Measurements from ENCODE around the gene CTPS2. TPM values are rescaled to one million over a fixed set of nuclear protein-coding genes. Genes with fewer than 3 reads are reported as not detected.
"Not testable (repeated sequence)": the region's sequence is repeated elsewhere in the genome, so short reads cannot be mapped to it uniquely, and the experiment has no call there.

Gene CTPS2, protein sequence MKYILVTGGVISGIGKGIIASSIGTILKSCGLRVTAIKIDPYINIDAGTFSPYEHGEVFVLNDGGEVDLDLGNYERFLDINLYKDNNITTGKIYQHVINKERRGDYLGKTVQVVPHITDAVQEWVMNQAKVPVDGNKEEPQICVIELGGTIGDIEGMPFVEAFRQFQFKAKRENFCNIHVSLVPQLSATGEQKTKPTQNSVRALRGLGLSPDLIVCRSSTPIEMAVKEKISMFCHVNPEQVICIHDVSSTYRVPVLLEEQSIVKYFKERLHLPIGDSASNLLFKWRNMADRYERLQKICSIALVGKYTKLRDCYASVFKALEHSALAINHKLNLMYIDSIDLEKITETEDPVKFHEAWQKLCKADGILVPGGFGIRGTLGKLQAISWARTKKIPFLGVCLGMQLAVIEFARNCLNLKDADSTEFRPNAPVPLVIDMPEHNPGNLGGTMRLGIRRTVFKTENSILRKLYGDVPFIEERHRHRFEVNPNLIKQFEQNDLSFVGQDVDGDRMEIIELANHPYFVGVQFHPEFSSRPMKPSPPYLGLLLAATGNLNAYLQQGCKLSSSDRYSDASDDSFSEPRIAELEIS
- total RNA-seq (15.1 and 15.7 TPM in 2 replicates), polyA plus RNA-seq (6.4 and 7.4 TPM in 2 replicates), polyA minus RNA-seq (13.9 and 17.2 TPM in 2 replicates), Bru-seq, nascent RNA (percentile 64 among the genes with signal in this experiment), BruChase-seq, experiment 1, labeled RNA remaining after a 6-hour chase (percentile 63 among the genes with signal in this experiment), BruChase-seq, experiment 2, labeled RNA remaining after a 2-hour chase (percentile 67 among the genes with signal in this experiment)
- polyA plus RNA-seq (2011; cell fraction: cytosol; rRNA removed), result 5.6 and 6.2 TPM in 2 replicates
- polyA plus RNA-seq (2011; cell fraction: nucleus; rRNA removed), result 18.8 and 20.4 TPM in 2 replicates
- 13.9 and 14.1 TPM in 2 replicates for polyA plus RNA-seq (2012)
- polyA minus RNA-seq (2011; cell fraction: cytosol; rRNA and poly(A)+ RNA removed), result 15.4 TPM
- 21.4 and 21.9 TPM in 2 replicates for polyA minus RNA-seq (2011; cell fraction: nucleus; rRNA and poly(A)+ RNA removed)
- long read RNA-seq, transcript CTPS2-201 (19 exons, 3,629 nt), result major isoform, 9 of 25 reads
- long read RNA-seq, partial matches to known transcripts, result 2 of 25 reads
- long read RNA-seq, other reads (novel, unspliced or antisense), result 10 of 25 reads

DNA sequence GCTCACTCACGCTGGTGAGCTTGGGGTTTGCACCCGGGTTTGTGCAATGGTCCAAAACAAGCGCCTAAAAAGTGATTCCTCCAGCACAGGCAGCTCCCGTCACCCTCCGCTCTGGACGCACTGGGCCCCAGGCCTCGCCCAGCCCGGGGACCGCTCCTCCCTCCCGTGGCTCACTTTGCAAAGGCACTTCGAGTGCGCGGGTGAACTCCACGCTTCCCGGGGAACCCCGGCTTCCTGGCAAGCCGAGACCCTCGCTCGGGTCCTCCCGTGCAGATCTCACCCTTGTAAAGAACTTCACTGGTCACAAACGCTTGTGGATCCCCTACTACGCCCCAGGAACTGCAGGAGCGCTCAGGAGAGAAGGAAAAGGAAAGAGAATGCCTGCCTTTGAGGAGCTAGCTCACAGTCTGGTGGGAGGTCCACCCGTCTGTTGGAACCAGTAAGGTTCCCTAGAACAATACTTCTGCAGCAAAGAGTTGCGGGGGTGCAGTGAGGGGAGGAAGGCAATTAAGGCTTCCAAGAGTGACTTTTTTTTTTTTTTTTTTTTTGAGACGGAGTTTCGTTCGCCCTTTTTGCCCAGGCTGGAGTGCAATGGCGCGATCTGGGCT, at the start of gene CTPS2:
CTPS2 (minus strand) TSS at position 122 of the 608 bp plus-strand sequence. CDS start 9,767 bp downstream, outside the sequence.
- DNase-seq (ENCODE audit: low read depth, low spot score) (peak; percentile 45), FAIRE-seq (peak; percentile 80)
- ChIA-PET CTCF (interaction anchor here (1.0 kb wide), 1 partner anchor 276 kb away, joined by 4 read pairs; no protein-coding TSS in a partner anchor), POLR2A (interaction anchor here (1.3 kb wide), 1 partner anchor 59 kb away, joined by 6 read pairs; no protein-coding TSS in a partner anchor)
- Histone ChIP-seq H3K9me3 (replicated peaks; ENCODE audit: control insufficient read depth, insufficient read depth, low read length) (no peaks in the 10 kb centered on the region), H3K36me3 (ENCODE audit: control insufficient read depth in 2 of 2, extremely low read depth in 1 of 2, insufficient read depth in 2 of 2, low read length in 2 of 2) (no peaks in the 10 kb centered on the region), H3K9ac (replicated peaks; ENCODE audit: extremely low read depth, insufficient read depth, low read length) (peak within 1 kb of the TSS; percentile 75), H3K27me3 (ENCODE audit: control insufficient read depth in 2 of 2, insufficient read depth in 2 of 2, low read length in 2 of 2) (no peaks in the 10 kb centered on the region), H2AFZ (ENCODE audit: low read depth, low read length) (peak within 1 kb of the TSS; percentile 93), H4K20me1 (replicated peaks; ENCODE audit: control insufficient read depth, extremely low read depth, insufficient read depth, low read length) (no peaks in the 10 kb centered on the region), H3K4me3 (replicated peaks in 1 of 3; ENCODE audit: insufficient read depth in 1 of 3, low read depth in 1 of 3, low read length in 3 of 3) (peak within 1 kb of the TSS; percentile 61 to 94 (median 76)), H3K79me2 (ENCODE audit: control insufficient read depth, insufficient read depth, low read length) (peaks cover 7% of the 10 kb centered on the region), H3K27ac (ENCODE audit: insufficient read depth, low read depth, low read length) (peak within 1 kb of the TSS; percentile 45), H3K4me1 (ENCODE audit: control insufficient read depth, extremely low read depth, insufficient read depth, low read length) (peaks cover 2% of the 10 kb centered on the region), H3K4me2 (ENCODE audit: insufficient read depth, low read length) (peak within 1 kb of the TSS; percentile 93), H3K9me1 (replicated peaks; ENCODE audit: control insufficient read depth, extremely low read depth, insufficient read depth, low read length) (no peaks in the 10 kb centered on the region)
- TF ChIP-seq POLR2AphosphoS5 (IDR thresholded peaks at IDR 0.05; ENCODE audit: insufficient read depth, low read depth, low read length), result peak; percentile 18
- no peak for TF ChIP-seq MYC (IDR thresholded peaks at IDR 0.05; ENCODE audit: low read depth, low read length)
- TF ChIP-seq, protein P1, sequence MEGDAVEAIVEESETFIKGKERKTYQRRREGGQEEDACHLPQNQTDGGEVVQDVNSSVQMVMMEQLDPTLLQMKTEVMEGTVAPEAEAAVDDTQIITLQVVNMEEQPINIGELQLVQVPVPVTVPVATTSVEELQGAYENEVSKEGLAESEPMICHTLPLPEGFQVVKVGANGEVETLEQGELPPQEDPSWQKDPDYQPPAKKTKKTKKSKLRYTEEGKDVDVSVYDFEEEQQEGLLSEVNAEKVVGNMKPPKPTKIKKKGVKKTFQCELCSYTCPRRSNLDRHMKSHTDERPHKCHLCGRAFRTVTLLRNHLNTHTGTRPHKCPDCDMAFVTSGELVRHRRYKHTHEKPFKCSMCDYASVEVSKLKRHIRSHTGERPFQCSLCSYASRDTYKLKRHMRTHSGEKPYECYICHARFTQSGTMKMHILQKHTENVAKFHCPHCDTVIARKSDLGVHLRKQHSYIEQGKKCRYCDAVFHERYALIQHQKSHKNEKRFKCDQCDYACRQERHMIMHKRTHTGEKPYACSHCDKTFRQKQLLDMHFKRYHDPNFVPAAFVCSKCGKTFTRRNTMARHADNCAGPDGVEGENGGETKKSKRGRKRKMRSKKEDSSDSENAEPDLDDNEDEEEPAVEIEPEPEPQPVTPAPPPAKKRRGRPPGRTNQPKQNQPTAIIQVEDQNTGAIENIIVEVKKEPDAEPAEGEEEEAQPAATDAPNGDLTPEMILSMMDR (IDR thresholded peaks at IDR 0.05; ENCODE audit: extremely low read depth in 1 of 2, insufficient read depth in 1 of 2, low read depth in 1 of 2, low read length in 2 of 2), result peak in 1 of 2 donors; percentile 1
- no peak for TF ChIP-seq JUN (IDR thresholded peaks at IDR 0.05; ENCODE audit: borderline replicate concordance, insufficient read depth, insufficient read length, low read depth)
- BruUV-seq (replicated peaks), result no TSS peak
- intact Hi-C loops (cut with micrococcal nuclease) (no loop called here), dilution Hi-C loops (cut with MboI; ENCODE audit: extremely low pct_ligation_motif_present, low sequenced_read_pairs) (no loop called here)

DNA sequence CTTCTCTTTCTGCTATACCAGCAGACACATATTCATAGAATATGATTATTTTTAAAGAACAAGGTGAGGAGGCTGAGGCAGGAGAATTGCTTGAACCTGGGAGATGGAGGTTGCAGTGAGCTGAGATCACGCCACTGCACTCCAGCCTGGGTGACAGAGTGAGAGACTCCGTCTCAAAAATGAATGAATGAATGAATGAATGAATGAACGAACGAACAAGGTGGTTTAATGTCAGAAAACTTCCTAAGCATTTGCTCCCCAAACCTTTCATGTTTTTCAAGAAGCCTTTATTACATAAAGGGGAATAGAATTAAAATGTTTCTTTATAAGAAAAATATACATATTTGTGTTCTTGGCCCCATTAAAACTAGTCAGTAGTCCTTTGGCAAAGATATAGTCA, 49.0 kb upstream of the CTPS2 start:
- H4K20me1 ChIP-seq (replicated peaks; ENCODE audit: control insufficient read depth, extremely low read depth, insufficient read depth, low read length); H3K79me2 ChIP-seq (ENCODE audit: control insufficient read depth, insufficient read depth, low read length); H3K27ac ChIP-seq (ENCODE audit: insufficient read depth, low read depth, low read length); intact Hi-C loops (cut with micrococcal nuclease); dilution Hi-C loops (cut with MboI; ENCODE audit: extremely low pct_ligation_motif_present, low sequenced_read_pairs); H3K9me3 ChIP-seq (replicated peaks; ENCODE audit: control insufficient read depth, insufficient read depth, low read length); H3K4me1 ChIP-seq (ENCODE audit: control insufficient read depth, extremely low read depth, insufficient read depth, low read length); H3K27me3 ChIP-seq (ENCODE audit: control insufficient read depth in 2 of 2, insufficient read depth in 2 of 2, low read length in 2 of 2); H3K36me3 ChIP-seq (ENCODE audit: control insufficient read depth in 2 of 2, extremely low read depth in 1 of 2, insufficient read depth in 2 of 2, low read length in 2 of 2); BruUV-seq (replicated peaks); H3K4me2 ChIP-seq (ENCODE audit: insufficient read depth, low read length); POLR2A ChIA-PET; H3K9ac ChIP-seq (replicated peaks; ENCODE audit: extremely low read depth, insufficient read depth, low read length); DNase-seq (ENCODE audit: low read depth, low spot score); H3K9me1 ChIP-seq (replicated peaks; ENCODE audit: control insufficient read depth, extremely low read depth, insufficient read depth, low read length); CTCF ChIA-PET; H2AFZ ChIP-seq (ENCODE audit: low read depth, low read length); H3K4me3 ChIP-seq (replicated peaks in 1 of 3; ENCODE audit: insufficient read depth in 1 of 3, low read depth in 1 of 3, low read length in 3 of 3); FAIRE-seq: not testable (repeated sequence)

Data from endothelial cell of umbilical vein (primary cell).